Fibroblast of skin of abdomen (primary cell): ENCODE data around the gene IFT43.

Source experiments
- DNase-seq: peaks from one replicate; pipeline ENCODE4 v3.0.0-alpha.2; 2013

IFT43 gene

GRCh38 chr14:76081642-76082041, 96.1 kb downstream of the IFT43 start:
- no peak for DNase-seq

- no peak for DNase-seq
These were observed 98.5 kb downstream of the IFT43 start for GRCh38 chr14:76083796-76084765.

GRCh38 chr14:76085358-76085757, 99.8 kb downstream of the IFT43 start:
- DNase-seq = no peak

- DNase-seq = no peak
These were observed 101.1 kb downstream of the IFT43 start for GRCh38 chr14:76086636-76087035.

- DNase-seq = no peak
These were observed 102.8 kb downstream of the IFT43 start for GRCh38 chr14:76088326-76088725.

- DNase-seq = no peak
These were observed 103.4 kb downstream of the IFT43 start for GRCh38 chr14:76088771-76089571.

- no peak for DNase-seq
These were observed 104.0 kb downstream of the IFT43 start for GRCh38 chr14:76089575-76089974.

GRCh38 chr14:76090616-76091391, 105.2 kb downstream of the IFT43 start:
- peak; percentile 42 for DNase-seq

GRCh38 chr14:76093077-76093476, 107.5 kb downstream of the IFT43 start:
- DNase-seq = no peak

- no peak for DNase-seq
These were observed 110.7 kb downstream of the IFT43 start for GRCh38 chr14:76096257-76096656.

GRCh38 chr14:76097547-76097946, 112.0 kb downstream of the IFT43 start:
- DNase-seq = no peak

GRCh38 chr14:76098047-76098446, 112.5 kb downstream of the IFT43 start:
- no peak for DNase-seq

GRCh38 chr14:76098916-76099675, 113.5 kb downstream of the IFT43 start:
- DNase-seq = no peak

GRCh38 chr14:76100236-76100635, 114.7 kb downstream of the IFT43 start:
- DNase-seq = no peak

GRCh38 chr14:76101391-76102379, 116.1 kb downstream of the IFT43 start:
- peak; percentile 28 for DNase-seq

GRCh38 chr14:76104802-76105355, 119.3 kb downstream of the IFT43 start:
- DNase-seq = no peak

GRCh38 chr14:76106188-76106587, 120.6 kb downstream of the IFT43 start:
- no peak for DNase-seq

- DNase-seq = peak; percentile 8
These were observed 123.7 kb downstream of the IFT43 start for GRCh38 chr14:76109087-76109880.

- DNase-seq = no peak
These were observed 127.5 kb downstream of the IFT43 start for GRCh38 chr14:76112889-76113624.
